ENCODE results near the gene SAE1. TPM values are rescaled to one million over a fixed set of nuclear protein-coding genes. Genes with fewer than 3 reads are reported as not detected.
A peak's percentile ranks its signal among the peaks of the same experiment; 100 is the strongest.

The SAE1 gene
- total and polyA plus RNA-seq, 12 donors, result 11.9 to 60.2 (median 45.5) TPM

DNA sequence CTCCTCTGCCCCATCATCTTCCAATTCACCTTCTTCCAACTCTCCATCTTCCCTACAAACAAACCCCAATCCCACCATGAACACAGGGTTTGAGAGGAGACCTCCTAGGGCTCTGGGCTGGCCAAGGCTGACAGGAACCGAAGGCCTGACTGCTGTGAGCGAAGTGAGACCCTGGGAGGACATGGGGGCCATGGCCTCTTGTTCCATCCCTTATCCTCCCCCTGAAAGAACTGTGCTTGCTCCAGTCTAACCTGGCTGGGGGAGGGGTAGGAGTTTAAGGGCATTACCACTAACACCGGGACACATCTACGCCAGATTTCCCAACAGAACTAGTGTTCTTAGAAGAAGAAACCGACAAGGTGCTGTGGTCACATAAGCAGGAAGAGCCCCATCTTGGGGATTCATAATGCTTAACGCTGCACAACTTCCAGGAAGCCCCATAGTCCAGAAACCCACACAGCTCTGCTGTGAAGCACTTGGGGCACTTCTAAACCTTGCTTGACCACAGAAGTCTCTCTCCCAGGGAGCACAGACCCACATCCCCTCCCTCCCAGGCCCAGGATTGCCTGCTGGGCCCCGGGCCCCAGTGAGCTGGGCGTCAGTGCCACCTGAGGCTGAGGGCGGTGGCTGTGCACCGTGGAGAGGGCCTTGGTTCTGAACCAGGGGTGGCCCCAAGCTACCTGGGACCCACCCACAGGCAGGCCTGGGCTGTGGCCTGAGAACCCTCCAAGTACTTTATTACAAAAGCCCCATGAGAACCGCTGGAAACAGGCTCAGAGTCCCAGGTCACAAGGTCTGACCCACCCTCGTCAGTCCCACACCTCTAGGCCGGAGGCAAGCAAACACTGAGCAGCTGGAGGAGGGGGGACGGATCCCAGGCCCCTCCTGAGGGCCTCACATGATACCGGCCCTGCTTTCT is 35.8 kb upstream of the SAE1 start:
- 77 to 81% methylated on average over 15 of the region's 15 CpGs for WGBS, 2 donors
- Histone ChIP-seq H3K9me3 (no peaks in the 10 kb centered on the region), H3K27me3 (no peaks in the 10 kb centered on the region), H3K4me3 (no peak overlapping the region), H3K27ac (peak overlapping the region in 7 of 10 donors; percentile 29 to 82 (median 67)), H3K4me1 (peaks cover 16 to 60% (median 51%) of the 10 kb centered on the region in 9 donors), H3K36me3 (peaks cover 0 to 52% (median 31%) of the 10 kb centered on the region in 9 donors)
- ATAC-seq, result no peak
- DNase-seq, result no peak
- intact Hi-C loops (cut with DNase I), result no loop called here
- no peak for TF ChIP-seq CTCF (IDR thresholded peaks at IDR 0.05)

DNA sequence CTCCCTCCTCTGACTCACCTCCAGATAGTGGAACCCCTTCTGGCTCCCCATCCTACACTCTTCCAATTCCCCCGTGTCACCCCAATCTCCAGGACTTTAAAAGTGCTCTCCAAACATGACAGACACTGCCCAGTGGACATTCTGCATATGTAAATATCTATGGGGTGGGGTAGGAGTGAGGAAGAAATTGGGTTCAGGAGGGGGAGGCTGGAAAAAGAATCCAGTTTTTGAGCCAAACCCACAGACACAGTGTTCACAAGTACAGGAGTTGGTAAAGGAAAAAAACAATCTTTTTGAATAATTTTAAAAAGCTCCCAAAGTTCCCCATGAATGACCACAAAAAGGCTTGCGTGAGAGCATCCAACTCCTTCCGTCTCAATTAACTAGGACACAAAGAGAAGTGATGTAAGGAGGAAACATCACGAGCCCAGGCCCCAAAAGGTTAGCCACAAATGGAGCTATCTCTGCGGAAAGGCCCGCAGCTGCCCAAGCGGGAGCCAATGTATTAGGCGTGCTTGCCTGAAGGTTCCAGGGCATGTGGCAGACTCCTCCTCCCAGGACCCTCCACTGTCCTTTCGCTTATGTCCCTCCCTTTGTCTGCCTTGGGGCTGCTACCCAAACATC is 35.0 kb upstream of the SAE1 start:
- Histone ChIP-seq H3K4me1 (peaks cover 16 to 60% (median 51%) of the 10 kb centered on the region in 9 donors), H3K27ac (peak overlapping the region in 9 of 10 donors; percentile 29 to 86 (median 67)), H3K36me3 (peaks cover 0 to 44% (median 23%) of the 10 kb centered on the region in 9 donors), H3K4me3 (no peak overlapping the region), H3K27me3 (no peaks in the 10 kb centered on the region), H3K9me3 (no peaks in the 10 kb centered on the region)
- 79 to 84% methylated on average over 9 of the region's 9 CpGs for WGBS, 2 donors
- no peak for TF ChIP-seq CTCF (IDR thresholded peaks at IDR 0.05)
- intact Hi-C loops (cut with DNase I), result loop anchor here in 1 of 10 donors (2.0 kb wide), 1 partner anchor 17 kb away; the partner anchor contains the start of gene ZC3H4
- DNase-seq (no peak), ATAC-seq (peak in 1 of 8 donors; percentile 27)

- peak; percentile 34 to 87 (median 80) for ATAC-seq
Observed at GRCh38 chr19:47096100-47096704, 34.4 kb upstream of the SAE1 start.

More at GRCh38 chr19:47096100-47096704, 34.4 kb upstream of the SAE1 start:
- intact Hi-C loops (cut with DNase I), result loop anchor here in 1 of 10 donors (2.0 kb wide), 1 partner anchor 17 kb away; the partner anchor contains the start of gene ZC3H4
- no peaks in the 10 kb centered on the region for H3K9me3 ChIP-seq
- H3K27me3 ChIP-seq, result no peaks in the 10 kb centered on the region
- 72 to 75% methylated on average over 12 of the region's 12 CpGs for WGBS, 2 donors
- H3K4me1 ChIP-seq, result peaks cover 16 to 60% (median 51%) of the 10 kb centered on the region in 9 donors
- peaks cover 0 to 38% (median 20%) of the 10 kb centered on the region in 9 donors for H3K36me3 ChIP-seq
- DNase-seq, result peak; percentile 70 to 72
- peak overlapping the region in 9 of 10 donors; percentile 29 to 86 (median 67) for H3K27ac ChIP-seq
- H3K4me3 ChIP-seq, result no peak overlapping the region
- TF ChIP-seq CTCF (IDR thresholded peaks at IDR 0.05), result no peak

Measured in heart right ventricle (tissue), 16 donors.